ENCODE measurements around the gene EYS.

EYS gene

DNA sequence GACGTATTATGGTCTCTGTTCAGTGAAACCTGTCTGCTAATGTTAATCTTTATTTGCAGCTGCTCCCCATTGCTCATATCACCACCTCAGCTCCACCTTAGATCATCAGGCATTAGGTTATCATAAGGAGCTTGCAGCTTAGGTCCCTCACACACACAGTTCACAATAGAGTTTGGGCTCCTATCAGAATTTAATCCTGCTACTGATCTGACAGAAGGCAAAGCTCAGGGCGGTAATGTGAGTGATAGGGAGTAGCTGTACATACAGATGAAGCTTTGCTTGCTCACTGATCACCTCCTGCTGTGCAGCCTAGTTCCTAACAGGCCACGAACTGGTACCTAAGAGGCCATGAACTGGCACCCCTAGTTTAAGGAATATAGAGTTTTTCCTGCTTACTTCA, 989.7 kb downstream of the EYS start:
- DNase-seq (ENCODE audit: low spot score): no peak

DNA sequence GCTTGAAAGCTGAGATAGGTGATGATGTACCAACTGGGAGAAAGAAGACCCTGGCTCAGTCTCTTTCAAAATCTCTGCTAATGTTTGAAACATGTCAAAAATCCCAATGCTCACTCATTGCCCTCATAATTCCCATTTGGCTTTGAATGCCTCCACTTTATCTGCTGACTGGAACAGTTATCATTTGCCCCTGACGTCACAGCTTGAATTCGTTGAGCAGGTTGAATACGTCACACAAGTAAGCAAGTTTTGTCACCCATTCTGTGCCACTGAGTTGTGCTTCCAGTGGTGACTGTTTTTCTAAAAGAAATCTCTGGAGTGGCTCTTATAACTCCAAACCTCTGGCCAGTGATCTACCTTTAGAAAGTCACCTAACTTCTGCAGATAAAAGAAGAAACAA, 991.4 kb downstream of the EYS start:
- no peak for DNase-seq (ENCODE audit: low spot score)

DNA sequence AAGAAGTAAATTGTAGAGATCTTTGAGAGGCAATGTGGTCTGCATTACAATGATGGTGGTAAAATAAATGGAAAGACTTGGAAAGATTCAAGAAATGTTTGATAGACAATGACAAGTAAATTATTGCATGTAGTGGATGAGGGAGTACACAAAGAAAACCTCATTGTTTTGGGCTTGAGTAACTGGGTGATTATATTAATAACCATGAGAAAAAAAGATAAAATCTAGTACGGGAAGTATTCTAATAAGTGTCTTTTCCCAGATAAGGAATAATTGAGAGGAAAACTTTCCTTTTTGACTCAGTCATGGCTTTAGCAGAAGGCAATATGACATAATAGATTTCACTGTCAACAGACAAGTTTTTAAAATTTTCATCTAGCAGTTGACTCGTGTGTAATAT, 993.0 kb downstream of the EYS start:
- DNase-seq (ENCODE audit: low spot score): no peak

DNA sequence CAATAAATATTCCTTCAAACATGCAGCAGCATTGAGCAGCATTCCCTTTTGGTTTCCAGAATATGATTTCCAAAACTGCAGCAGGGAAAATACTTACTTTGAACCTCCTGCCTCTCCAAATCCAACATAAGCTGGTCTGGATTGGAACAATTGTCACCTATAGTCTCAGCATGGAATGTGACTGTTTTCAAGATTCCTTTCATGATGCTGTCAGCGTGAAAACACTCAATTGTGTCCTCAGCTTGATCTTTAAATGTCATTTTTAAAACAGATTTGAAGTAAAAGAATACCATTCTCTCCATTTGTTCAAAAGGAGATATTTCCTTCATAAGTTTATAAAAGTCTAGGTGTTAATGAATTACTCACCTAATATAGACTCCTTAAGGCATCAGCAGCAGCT, 993.9 kb downstream of the EYS start:
- DNase-seq (ENCODE audit: low spot score): no peak

DNA sequence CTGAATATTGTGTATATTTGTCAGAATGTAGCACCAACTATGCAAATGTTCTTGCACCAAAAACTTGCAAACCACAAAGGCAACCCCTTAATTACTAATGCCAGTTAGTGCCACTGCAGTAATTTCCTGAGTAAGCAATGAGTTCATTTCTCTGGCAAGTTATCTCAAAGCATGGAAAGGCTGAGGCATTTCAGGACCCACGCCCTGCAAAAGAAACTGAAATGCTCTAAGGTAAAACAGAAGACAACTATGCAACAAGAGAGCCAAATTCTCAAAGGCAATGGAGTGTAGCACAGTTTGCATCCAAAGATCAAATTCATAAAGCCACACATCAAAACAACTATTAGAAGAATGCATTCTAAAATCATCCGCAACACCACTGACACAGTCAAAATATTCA, 994.4 kb downstream of the EYS start:
- DNase-seq (ENCODE audit: low spot score): no peak

DNA sequence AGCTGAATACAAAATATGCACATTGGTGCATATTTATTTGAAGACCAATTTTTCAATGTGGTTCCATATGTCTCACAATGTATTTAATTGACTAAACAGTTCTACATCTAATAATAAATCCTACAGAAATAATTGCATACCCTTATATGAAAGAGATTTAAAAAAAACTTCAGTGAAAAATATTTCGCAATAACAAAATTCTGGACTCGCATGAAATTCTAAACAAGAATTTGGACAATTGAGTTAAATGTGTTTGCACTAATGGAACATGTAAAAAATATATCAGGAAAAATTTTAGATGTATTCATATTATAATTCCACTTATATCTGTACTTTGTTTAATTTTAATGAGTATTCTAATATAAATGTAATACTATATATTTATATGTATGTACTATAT, 1003.1 kb downstream of the EYS start:
- DNase-seq (ENCODE audit: low spot score): no peak

DNA sequence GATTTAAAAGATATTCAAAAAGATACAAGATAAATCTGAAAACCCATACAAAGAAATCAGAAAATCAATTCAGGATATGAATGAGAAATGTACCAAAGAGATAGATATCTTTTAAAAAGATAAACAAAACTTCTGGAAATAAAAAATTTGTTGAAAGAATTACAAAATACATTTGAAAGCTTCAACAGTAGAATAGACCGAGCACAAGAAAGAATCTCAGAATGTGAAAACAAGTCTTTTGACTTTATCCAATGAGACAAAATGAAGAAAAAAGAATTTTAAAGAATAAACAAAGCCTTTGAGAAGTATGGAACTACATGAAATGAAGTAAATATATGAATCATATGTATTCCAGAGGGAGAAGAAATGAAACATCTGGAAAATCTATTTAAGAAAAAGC, 1011.0 kb downstream of the EYS start:
- no peak for DNase-seq (ENCODE audit: low spot score)

DNA sequence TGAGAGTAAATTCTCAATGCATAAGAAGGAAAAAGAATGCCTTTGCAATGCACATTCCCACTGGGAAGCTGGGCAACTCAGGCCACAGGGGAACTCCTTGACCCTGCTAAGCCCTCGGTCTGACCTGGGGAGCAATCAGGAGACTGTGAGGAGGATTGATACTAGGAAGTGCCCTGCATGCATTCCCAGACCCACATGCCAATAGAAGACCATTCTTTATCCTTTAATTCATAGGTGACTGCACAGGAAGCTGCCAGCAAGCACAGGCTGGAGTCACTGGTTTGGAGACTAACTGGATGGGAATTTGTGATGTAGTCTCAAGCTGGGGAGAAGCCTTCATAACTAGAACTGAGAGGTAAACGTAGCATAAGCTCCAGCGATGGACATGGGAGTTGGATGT, 1012.7 kb downstream of the EYS start:
- no peak for DNase-seq (ENCODE audit: low spot score)

DNA sequence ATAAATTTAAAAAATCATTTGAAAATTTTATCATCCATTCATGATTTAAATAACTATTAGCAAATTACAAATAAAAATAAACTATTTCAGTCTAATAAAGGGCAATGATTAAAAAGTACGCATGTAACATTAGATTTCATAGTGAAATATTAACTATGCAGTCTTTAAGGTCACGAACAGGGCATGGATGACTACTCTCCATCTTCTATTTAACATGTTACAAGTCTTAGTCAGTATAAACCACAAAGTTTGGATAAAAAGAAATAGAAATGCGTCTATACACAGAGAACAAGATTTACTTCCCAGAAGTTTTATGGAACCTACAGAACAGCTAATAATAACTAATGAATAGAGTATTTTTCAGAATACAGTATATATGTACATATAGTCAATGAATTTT, 1016.0 kb downstream of the EYS start:
- no peak for DNase-seq (ENCODE audit: low spot score)

DNA sequence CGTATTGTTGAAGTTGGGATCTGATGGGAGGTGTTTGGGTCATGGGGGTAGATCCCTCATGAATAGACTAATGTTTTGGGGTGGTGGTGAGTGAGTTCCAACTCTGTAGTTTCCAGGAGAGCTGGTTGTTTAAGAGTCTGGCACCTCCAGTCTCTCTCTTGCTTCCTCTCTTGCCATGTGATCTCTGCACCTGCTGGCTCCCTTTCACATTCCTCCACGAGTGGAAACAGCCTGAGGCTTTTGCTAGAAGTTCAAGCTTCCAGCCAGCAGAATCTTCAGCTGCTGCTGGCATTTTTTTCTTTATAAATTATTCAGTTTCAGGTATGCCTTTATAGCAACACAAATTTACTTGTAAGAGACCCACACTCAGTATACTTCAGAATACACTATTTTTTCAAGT, 1021.6 kb downstream of the EYS start:
- DNase-seq (ENCODE audit: low spot score): no peak

DNA sequence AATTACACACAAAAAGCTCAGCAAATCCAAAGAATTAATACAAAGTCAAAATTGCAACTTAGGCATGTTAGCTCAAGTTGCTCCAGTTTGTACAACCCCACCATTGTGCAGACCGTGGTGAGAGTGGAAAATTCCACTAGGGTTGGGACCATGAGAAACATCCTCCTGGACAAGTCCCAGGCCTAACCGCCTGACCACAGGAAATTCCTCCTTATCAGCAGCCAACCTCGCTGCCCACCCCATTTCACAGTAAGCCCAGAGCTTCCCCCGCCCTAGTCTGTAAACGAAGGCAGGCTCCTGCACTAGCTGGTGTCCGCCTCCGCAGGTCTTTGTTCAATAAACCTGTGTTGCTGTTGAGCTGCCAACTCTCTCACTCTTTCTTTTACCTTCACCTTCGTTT, 1023.3 kb downstream of the EYS start:
- DNase-seq (ENCODE audit: low spot score): no peak

DNA sequence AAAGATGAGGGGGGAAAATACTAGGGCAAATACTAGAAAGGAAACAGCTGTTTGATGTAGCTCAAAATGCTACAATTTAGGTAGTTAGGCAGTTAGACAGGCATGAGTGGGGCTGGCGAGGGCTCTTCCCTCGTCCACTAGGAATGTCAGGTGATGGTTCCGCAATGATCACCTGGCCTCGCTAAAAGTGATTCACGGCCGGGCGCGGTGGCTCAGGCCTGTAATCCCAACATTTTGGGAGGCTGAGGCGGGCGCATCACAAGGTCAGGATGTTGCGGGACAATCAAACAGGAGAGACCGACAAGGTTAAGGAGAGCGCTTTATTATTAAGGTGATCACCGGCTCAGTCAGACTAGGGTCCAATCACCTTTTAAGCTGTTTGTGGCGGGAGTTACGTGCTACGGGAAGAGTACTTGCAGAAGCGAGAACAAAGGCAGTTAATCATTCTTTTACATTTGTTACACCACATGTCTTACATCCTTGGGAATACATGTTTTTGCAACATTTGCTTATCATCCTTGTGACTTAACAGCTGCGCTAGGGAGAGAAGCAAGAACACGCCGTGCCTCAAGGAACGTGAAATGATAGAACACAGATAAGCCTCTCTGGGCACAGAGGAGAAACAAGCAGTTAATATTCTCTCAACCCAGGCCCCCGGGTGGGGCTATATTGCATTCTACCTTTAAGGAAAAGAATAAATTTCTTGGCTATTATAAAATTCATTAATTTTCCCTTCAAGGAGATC, 1025.4 kb downstream of the EYS start:
- DNase-seq (ENCODE audit: low spot score): no peak

DNA sequence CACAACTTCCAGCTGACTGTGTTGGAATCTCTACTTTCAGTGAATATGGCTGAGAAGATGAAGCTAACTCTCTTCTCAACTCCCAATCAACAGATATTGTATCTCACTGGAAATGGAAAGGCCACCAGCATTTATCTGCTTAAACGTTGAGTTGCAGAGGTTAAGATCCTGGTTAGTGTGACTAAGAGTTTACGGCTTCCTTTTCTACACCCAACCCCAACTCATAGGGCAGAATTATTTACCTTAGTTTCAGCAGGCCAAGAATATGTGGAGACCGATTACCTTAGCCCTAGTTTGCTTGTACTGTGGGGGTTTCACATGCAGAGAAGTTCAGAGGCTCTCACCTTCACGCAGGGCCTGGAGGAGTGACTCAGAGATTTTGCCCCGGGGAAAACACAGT, 1026.6 kb downstream of the EYS start:
- no peak for DNase-seq (ENCODE audit: low spot score)

DNA sequence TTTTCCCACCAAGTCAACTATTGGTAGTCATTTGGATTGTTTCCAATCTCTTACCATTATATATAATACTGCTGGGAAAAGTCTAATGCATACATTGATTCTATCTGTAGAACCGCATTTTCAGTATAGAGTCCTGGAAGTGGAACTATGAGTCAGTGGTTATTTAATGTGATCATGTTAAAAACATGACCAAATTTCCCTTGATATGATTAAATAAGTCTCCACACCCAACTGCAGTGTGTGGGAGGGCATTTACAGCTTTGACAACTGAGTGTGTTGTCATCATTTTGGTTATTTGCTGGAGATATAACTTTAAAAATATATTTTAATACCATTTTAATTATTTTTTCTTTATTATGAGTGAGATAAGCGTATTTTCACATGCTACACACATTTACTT, 1027.6 kb downstream of the EYS start:
- no peak for DNase-seq (ENCODE audit: low spot score)

DNA sequence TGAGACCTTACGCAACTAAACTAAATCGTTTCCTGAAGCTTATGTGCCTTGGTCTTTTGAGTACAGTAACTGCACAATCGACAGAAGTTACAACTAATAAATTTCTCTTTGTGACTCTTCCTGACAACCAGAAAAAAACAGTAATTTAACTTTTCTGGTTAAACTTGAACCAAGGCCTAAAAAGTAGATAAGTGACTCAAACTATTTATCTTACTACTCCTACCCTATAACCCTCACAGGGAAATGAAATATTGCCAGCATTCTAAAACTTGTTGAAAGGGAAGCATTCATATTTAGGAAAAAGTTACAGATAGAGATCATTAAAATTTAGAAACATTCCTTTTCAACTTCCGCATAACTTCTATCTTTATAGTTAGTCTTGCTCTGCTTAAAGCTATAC, 1034.4 kb downstream of the EYS start:
- DNase-seq (ENCODE audit: low spot score): no peak

DNA sequence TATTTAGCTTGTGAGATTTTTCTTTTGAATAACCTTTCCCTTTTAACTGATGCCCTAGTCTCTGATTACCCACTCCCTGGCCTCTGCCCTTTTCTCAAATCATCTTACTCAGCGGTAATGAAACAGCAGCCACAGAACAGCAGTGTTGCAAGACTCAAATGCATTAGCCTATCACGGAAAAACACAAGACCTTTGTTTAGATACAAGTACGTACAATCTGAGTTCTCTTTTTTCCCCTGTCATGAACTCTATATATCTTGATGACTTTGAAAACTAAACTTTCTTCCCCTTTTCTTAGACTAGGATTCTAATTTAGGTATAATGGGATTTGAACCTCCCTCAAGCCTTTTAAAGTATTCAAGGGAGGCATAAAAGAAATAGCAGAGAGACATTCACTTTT, 1034.9 kb downstream of the EYS start:
- no peak for DNase-seq (ENCODE audit: low spot score)

DNA sequence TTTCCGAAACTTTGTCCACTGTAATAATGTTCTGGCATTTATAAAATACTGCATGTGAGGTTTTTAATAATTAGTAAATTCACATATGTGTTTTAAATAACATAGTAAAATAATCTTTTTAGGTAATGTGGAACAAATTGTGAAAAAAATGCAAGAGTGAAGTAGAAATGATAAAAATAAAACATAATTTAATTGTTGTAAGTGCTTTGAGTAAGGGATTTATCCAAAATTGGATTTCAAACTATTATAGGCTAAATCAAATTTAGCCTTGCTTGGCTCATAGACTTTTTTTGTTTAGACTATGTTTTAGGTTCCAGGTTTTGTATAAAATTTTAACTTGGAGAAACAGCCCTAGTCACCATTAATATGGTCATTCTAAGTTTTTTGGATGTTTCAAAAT, 1041.9 kb downstream of the EYS start:
- DNase-seq (ENCODE audit: low spot score): no peak

DNA sequence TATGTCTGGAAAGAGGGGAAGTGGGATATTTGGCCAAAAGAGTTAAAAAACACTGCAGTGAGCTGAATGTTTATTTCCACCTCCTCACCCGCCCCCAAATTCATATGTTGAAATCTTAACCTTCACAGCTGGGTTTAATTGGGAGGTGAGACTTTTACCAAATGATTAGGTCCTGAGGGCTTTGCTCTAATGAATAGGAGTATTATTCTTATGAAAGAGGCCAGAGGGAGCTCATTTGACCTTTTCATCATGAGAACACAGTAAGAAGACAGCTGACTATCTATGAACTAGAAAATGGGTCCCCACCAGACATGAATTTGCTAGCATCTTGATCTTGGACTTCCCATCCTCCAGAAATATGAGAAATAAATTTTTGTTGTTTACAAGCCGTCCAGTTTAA, 1042.5 kb downstream of the EYS start:
- DNase-seq (ENCODE audit: low spot score): no peak

DNA sequence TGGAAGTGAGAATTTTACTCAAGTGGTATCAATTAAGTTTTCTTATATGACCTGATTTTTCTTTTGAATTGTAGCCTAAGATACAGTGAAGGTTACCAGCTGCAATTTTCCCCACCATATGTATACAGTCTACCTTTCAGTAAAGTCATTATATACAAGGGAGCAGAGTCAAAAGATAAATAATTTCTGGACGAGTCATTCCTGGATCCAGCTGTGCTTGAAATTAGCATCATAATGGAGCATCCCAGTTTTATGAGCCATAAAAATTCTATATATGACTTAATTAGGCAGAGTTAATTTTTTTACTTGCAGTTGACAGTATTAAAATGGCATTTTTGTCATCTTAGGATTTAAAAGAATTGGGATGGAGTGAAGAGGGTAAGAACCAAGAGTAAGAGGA, 1063.0 kb downstream of the EYS start:
- no peak for DNase-seq (ENCODE audit: low spot score)

DNA sequence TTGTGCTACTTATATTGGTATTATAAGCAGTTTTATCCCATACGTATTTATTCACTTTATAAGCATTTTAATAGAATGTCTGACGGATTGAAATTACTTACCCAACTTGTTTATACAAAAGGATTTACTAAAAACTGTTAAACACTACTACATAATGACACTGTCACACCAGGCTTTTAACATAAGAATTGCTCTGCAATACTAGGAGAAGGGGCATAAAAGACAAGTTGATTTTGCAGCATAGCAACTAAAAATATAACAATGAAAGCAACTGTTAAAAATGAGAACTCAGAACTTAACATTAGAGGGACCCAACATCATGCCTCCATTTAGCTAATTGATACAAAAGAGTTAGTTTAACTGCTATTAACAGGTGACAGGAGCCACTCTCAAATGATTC, 1076.1 kb downstream of the EYS start:
- no peak for DNase-seq (ENCODE audit: low spot score)

DNA sequence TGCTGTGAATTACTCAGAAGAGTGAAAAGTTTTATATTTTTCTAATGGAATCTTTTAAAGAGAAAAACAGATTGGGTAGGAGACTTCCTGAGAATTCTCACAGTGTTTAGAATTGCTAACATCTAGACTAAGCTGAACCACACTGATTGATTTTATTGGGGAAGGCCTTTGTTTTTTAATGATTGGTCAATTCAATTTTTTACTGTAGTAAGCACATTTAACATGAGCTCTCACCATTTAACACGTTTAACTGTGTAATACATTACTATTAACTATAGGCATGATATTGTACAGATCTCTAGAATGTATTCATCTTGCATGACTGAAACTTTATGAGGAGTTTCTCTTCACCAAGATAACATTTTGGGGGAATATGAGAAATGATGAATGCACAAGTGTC, 1084.1 kb downstream of the EYS start:
- DNase-seq (ENCODE audit: low spot score): no peak

DNA sequence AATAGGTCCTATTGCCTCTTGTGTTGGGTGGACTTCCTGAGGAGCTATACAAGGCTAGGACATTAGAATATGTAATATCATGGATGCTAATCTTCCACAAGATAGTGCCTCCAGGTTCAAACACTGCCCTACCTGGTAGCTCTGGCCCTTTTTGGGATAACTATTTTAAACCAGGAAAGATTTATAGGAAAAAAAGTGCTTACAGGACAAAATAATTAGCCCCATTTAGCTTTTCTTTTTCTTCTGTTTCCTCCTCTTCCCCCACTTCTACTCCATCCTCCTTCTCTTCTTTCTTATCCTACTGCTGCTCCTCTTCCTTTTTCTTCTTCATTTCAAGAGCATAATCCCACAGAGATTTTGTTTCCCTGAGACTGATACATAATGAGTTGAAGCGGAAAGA, 1104.0 kb downstream of the EYS start:
- DNase-seq (ENCODE audit: low spot score): no peak

DNA sequence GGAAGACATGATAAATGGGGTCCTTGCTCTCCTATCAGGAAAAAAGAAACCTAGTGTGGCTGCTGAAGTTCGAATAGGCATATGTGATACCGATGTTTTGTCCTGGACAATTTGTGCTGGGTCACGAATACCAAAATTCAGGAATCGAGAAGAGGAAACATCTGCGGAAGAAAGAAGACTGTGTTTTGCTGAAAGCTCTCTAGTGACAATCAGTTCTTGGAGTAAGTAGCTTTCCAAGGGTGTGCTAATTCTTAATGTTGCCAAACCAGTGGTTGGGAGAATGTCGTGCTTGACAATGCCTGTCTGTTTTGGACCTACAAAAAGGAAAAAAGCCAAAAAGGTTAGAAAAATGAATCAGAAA, 1115.4 kb downstream of the EYS start:
- no peak for DNase-seq (ENCODE audit: low spot score)

DNA sequence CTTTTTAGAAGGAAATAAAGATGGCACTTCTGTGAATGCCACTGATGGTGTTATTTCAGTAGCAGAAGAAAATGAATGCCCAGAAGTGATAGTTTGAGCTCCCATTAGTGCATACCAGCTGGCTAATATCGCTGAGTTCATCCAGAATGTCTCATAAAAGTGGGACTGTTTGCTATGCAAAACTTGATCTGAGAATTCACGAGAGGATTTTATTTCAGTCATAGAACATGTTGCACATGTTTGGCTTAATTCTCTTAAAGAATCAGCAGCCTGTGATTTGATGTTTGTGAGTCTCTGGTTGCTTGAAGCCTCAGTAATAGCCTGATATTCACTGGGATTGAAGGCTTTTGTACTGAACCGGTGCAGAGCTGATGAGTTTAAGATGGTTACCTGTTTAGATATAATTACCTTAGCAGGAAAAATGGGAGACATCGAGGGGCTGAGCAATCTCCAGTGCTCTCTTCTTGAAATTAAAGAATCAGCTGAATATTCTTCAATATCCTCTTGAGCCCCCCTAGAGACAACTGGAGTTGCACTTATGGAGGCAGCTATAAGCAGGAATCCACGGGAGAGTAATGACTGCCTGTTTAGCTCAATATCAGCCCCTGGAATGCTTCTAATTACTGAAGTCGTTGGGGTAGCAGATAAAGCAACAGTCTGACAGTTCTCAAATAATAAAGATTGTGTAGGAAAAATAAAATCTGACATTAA, 1115.9 kb downstream of the EYS start:
- no peak for DNase-seq (ENCODE audit: low spot score)

Measured in AG08395 (cell line).